ENCODE data around the gene USP17L24.
"Not testable (repeated sequence)": the region's sequence is repeated elsewhere in the genome, so short reads cannot be mapped to it uniquely, and the experiment has no call there.

Gene USP17L24

DNA sequence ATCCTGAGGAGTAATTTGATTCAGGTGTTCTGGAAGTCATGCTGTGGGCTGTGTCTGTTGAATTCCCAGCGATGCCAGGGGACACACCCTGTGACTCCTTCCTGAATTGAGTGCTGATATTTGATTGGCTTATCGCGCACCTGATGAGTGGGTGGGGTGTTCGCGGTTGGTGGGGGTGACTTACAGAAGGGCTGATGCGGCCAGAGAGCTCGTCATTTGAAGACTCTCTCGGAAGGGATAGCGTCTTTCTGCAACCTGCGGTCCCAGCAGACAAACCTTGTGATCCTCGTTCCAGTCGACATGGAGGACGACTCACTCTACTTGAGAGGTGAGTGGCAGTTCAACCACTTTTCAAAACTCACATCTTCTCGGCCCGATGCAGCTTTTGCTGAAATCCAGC is at the start of gene USP17L24:
Gene USP17L24 (plus strand): TSS at position 301 of the 400 bp plus-strand sequence. CDS start 0 bp downstream, at position 301.
- DNase-seq = not testable (repeated sequence)

DNA sequence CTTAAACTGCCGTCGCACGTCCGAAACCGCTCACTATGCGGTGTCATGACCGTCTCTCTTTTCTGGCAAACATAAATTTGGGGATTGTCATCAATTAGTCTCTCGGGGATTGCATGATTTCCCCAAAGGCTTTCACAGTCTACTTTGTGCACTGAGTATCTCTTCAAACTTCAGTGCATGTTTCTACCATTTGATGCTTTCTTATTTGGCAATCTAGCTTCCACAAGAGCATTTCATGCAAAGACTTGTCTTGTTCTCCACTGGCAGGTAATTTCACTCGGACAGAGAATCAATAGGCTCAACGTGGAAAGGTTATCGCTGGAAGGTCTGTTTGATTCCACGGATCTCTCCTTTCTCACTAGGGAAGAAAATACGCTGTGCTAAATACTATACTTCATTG is 774 bp upstream of the USP17L24 start:
- not testable (repeated sequence) for DNase-seq

GRCh38 chr4:9329611-9330010 is 4.6 kb downstream of the USP17L24 start, which contains the start of gene USP17L25:
Gene USP17L25 (plus strand): TSS chr4:9329911. CDS start chr4:9329911, 0 bp downstream.
- not testable (repeated sequence) for DNase-seq

DNA sequence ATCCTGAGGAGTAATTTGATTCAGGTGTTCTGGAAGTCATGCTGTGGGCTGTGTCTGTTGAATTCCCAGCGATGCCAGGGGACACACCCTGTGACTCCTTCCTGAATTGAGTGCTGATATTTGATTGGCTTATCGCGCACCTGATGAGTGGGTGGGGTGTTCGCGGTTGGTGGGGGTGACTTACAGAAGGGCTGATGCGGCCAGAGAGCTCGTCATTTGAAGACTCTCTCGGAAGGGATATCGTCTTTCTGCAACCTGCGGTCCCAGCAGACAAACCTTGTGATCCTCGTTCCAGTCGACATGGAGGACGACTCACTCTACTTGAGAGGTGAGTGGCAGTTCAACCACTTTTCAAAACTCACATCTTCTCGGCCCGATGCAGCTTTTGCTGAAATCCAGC is 9.4 kb downstream of the USP17L24 start, which contains the start of gene USP17L26:
Gene USP17L26 (plus strand): TSS at position 301 of the 400 bp plus-strand sequence. CDS start 0 bp downstream, at position 301.
- DNase-seq = not testable (repeated sequence)

DNA sequence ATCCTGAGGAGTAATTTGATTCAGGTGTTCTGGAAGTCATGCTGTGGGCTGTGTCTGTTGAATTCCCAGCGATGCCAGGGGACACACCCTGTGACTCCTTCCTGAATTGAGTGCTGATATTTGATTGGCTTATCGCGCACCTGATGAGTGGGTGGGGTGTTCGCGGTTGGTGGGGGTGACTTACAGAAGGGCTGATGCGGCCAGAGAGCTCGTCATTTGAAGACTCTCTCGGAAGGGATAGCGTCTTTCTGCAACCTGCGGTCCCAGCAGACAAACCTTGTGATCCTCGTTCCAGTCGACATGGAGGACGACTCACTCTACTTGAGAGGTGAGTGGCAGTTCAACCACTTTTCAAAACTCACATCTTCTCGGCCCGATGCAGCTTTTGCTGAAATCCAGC is 14.1 kb downstream of the USP17L24 start, which contains the start of gene USP17L5:
Gene USP17L5 (plus strand): TSS at position 301 of the 400 bp plus-strand sequence. CDS start 0 bp downstream, at position 301.
- DNase-seq = not testable (repeated sequence)

DNA sequence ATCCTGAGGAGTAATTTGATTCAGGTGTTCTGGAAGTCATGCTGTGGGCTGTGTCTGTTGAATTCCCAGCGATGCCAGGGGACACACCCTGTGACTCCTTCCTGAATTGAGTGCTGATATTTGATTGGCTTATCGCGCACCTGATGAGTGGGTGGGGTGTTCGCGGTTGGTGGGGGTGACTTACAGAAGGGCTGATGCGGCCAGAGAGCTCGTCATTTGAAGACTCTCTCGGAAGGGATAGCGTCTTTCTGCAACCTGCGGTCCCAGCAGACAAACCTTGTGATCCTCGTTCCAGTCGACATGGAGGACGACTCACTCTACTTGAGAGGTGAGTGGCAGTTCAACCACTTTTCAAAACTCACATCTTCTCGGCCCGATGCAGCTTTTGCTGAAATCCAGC is 18.9 kb downstream of the USP17L24 start, which contains the start of gene USP17L27:
Gene USP17L27 (plus strand): TSS at position 301 of the 400 bp plus-strand sequence. CDS start 0 bp downstream, at position 301.
- not testable (repeated sequence) for DNase-seq

- DNase-seq = not testable (repeated sequence)
These were observed 23.6 kb downstream of the USP17L24 start, which contains the start of gene USP17L28 for GRCh38 chr4:9348593-9348992. Gene USP17L28 (plus strand): TSS chr4:9348893. CDS start chr4:9348893, 0 bp downstream.

GRCh38 chr4:9350866-9351265 is 25.9 kb downstream of the USP17L24 start:
- not testable (repeated sequence) for DNase-seq

DNA sequence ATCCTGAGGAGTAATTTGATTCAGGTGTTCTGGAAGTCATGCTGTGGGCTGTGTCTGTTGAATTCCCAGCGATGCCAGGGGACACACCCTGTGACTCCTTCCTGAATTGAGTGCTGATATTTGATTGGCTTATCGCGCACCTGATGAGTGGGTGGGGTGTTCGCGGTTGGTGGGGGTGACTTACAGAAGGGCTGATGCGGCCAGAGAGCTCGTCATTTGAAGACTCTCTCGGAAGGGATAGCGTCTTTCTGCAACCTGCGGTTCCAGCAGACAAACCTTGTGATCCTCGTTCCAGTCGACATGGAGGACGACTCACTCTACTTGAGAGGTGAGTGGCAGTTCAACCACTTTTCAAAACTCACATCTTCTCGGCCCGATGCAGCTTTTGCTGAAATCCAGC is 28.4 kb downstream of the USP17L24 start, which contains the start of gene USP17L29:
Gene USP17L29 (plus strand): TSS at position 301 of the 400 bp plus-strand sequence. CDS start 0 bp downstream, at position 301.
- not testable (repeated sequence) for DNase-seq

DNA sequence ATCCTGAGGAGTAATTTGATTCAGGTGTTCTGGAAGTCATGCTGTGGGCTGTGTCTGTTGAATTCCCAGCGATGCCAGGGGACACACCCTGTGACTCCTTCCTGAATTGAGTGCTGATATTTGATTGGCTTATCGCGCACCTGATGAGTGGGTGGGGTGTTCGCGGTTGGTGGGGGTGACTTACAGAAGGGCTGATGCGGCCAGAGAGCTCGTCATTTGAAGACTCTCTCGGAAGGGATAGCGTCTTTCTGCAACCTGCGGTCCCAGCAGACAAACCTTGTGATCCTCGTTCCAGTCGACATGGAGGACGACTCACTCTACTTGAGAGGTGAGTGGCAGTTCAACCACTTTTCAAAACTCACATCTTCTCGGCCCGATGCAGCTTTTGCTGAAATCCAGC is 37.9 kb downstream of the USP17L24 start, which contains the start of gene USP17L30:
Gene USP17L30 (plus strand): TSS at position 301 of the 400 bp plus-strand sequence. CDS start 0 bp downstream, at position 301.
- DNase-seq = not testable (repeated sequence)

Data from NCI-H1092 treated with DMSO at 0.1 percent for 48 hours (cell line).